GM12801 (cell line): ENCODE results near the gene PGBD4.

Experiments
- CTCF ChIP-seq: IDR thresholded peaks from one replicate; pipeline ENCODE4 v1.5.1; 2011; ENCODE audit warnings: control low read depth; ENCODE audit not compliant: insufficient read length; ENCODE audit errors: extremely low read depth

Gene PGBD4

GRCh38 chr15:34132881-34133280 is 31.0 kb downstream of the PGBD4 start:
- no peak for TF ChIP-seq CTCF

- no peak for TF ChIP-seq CTCF
Observed at GRCh38 chr15:34133511-34133910, 31.6 kb downstream of the PGBD4 start.

- TF ChIP-seq CTCF, result no peak
Observed at GRCh38 chr15:34147371-34148140, 45.7 kb downstream of the PGBD4 start.

- no peak for TF ChIP-seq CTCF
Observed at GRCh38 chr15:34154725-34155204, 52.9 kb downstream of the PGBD4 start.

- TF ChIP-seq CTCF, result no peak
Observed at GRCh38 chr15:34155859-34156258, 54.0 kb downstream of the PGBD4 start.
